NK-92 (cell line): ENCODE results near the gene BAIAP2L1.

ENCODE experiments used
- DNase-seq: peaks from one replicate; lab custom pipeline; 2025; ENCODE audit not compliant: unreplicated experiment; lab: John Stamatoyannopoulos, UW

The BAIAP2L1 gene

DNA sequence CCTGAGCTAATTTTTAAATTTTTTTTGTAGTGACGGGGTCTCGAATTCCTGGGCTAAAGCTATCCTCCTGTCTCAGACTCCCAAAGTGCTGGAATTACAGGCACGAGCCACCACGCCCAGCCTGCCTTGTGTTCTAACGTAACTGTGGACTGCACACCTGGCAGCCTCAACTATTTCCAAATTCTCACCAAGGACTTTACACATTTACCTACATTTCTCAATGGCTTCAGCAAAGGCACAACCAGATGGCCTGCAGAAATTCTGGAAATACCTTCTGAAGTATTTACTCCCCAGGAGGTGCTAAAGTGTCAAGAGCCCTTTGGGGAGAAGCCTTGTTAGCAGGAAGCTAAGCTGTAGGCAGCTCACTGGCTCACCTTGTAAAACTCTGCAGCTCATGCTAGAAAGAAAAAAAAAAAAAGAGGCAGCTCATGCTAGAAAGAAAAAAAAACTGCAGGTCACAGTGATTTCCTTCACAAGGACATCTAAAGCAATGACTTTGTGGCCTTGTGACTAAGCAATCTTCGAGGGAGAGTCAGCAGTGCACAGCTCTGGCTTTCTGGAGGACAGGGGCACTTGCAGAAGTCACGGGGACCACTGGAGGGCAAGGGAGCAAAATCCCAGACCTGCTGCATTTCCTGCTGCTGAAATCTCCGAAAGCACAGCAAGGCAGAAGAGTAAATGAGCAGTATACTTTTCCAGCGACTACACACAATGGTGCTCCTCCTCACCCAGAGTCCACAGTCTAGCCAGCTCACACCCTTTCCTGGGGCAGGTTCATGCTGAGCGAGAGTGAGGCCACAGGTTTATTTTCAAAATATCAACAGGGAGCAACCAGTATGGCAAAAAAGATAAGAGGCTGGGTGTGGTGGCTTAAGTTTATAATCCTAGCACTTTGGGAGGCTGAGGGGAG is 40.4 kb downstream of the BAIAP2L1 start:
- DNase-seq = no peak

DNA sequence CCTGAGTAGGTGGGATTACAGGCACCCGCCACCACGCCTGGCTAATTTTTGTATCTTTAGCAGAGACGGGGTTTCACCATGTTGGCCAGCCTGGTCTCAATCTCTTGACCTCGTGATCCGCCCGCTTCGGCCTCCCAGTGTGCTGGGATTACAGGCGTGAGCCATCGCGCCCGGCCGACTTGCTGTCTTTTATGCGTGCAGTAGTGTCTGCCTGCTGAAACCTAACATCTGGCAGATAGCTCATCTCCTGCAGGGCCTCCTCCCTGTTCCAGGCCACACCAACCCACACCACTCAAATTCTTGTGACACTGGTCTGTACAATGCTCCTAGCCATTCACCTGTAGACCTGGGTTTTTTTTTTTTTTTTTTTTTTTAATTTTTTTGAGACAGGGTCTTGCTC is 41.5 kb downstream of the BAIAP2L1 start:
- no peak for DNase-seq

DNA sequence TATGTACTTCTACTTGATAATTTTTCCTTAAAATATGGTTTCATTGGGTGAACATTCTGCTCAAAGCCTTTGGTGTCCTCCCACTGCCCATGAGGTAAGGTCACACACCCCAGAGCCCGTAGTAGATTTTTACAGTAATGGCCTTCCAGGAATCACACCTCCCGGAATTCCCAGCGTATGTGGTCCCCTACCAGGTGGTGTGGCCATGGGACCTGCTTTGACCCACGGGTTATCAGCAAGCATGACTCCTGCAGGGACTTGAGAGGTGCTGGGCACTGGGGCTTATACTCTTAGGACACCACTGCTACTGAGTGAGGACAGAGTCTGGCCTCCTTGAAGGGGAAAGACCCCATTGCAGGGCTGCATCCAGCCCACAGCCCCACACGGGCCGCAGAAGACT is 42.2 kb downstream of the BAIAP2L1 start:
- DNase-seq = no peak

GRCh38 chr7:98357751-98358161 is 43.1 kb downstream of the BAIAP2L1 start:
- no peak for DNase-seq

- DNase-seq = no peak
Observed at GRCh38 chr7:98355250-98355538, 45.7 kb downstream of the BAIAP2L1 start.

- DNase-seq = no peak
Observed at GRCh38 chr7:98354511-98355249, 46.2 kb downstream of the BAIAP2L1 start.

- no peak for DNase-seq
Observed at GRCh38 chr7:98354052-98354451, 46.8 kb downstream of the BAIAP2L1 start.

- DNase-seq = no peak
Observed at GRCh38 chr7:98352621-98353020, 48.3 kb downstream of the BAIAP2L1 start.

- no peak for DNase-seq
Observed at GRCh38 chr7:98351136-98351535, 49.8 kb downstream of the BAIAP2L1 start.

DNA sequence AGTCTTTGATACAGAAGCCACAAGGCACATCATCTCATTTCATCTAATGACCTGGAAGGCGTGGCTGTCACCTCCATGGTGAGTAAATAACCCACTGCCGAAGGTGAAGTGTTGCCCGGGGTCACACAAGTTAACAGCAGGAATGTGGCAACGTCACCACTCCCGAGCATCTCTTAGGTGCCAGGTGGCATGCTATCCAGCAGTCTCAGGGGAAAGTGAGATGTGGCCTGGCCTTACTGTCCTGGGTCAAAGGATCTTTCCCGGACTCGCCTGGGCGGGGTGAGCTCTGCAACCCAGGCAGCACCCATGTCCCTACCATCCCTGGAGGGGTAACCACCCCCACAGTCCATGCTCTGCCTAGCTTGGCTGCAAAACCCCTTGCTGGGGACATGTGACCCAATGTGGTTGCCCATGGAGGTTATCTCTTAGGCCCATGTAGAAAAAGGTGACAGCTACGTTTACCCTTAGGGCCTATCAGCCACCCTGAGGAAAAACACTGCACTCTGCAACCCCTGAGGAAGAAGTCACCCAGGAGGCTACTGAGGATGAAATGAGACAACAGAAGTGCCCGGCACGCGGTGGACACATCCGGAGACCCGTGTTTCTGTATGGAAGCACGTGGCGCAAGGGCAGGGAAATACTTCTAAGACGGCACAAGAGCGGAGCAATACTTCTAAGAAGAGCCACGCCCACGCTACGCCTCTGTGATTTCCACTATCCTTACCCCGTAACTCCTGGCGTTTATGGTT is 52.0 kb downstream of the BAIAP2L1 start:
- DNase-seq = no peak

GRCh38 chr7:98346515-98347069 is 54.3 kb downstream of the BAIAP2L1 start:
- no peak for DNase-seq

- DNase-seq = no peak
Observed at GRCh38 chr7:98341106-98341505, 59.8 kb downstream of the BAIAP2L1 start.

DNA sequence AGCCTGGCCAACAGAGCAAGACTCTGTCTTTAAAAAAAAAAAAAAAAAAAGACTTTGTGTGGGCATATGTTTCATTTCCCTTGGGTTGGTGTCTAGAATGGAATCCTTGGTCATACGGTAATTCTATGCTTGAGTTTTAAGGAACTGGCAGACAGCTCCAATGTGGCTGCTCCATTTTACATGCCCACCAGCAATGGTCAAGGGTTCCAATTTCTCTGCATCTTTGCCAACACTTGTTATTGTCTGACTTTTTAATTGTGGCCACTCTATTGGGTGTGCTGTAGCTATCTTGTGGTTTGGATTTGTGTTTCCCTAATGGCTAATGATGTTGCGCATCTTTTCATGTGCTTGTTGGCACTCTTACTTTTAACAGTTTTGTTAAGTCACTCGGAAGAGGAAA is 61.8 kb downstream of the BAIAP2L1 start:
- no peak for DNase-seq

- no peak for DNase-seq
Observed at GRCh38 chr7:98338441-98338840, 62.4 kb downstream of the BAIAP2L1 start.

- no peak for DNase-seq
Observed at GRCh38 chr7:98335411-98335977, 65.4 kb downstream of the BAIAP2L1 start.

GRCh38 chr7:98334081-98334480 is 66.8 kb downstream of the BAIAP2L1 start:
- no peak for DNase-seq

- DNase-seq = no peak
Observed at GRCh38 chr7:98330926-98331529, 69.9 kb downstream of the BAIAP2L1 start.

- DNase-seq = no peak
Observed at GRCh38 chr7:98329791-98330373, 71.0 kb downstream of the BAIAP2L1 start.

GRCh38 chr7:98329100-98329790 is 71.6 kb downstream of the BAIAP2L1 start:
- no peak for DNase-seq

- DNase-seq = no peak
Observed at GRCh38 chr7:98324782-98325181, 76.1 kb downstream of the BAIAP2L1 start.
